Forelimb muscle (tissue), 1 donor: Measurements from ENCODE around the gene PTPRR. TPM values are rescaled to one million over a fixed set of nuclear protein-coding genes. Genes with fewer than 3 reads are reported as not detected.
A peak's percentile ranks its signal among the peaks of the same experiment; 100 is the strongest.

ENCODE experiments used
- DNase-seq: peaks from one replicate; pipeline ENCODE4 v3.0.0-alpha.2; 2013; ENCODE audit warnings: low read depth
- polyA plus RNA-seq: library from polyadenylated mRNA; unstranded; fragments of 120-200 nt; gene quantifications from one replicate; pipeline ENCODE4 v1.2.1, GENCODE V29; 2013; ENCODE audit not compliant: insufficient read length

The PTPRR gene
- polyA plus RNA-seq, 1 donor, result 0.67 TPM

- no peak for DNase-seq
Measured at GRCh38 chr12:70910666-70911065, 9.9 kb downstream of the PTPRR start.

GRCh38 chr12:70908978-70909377, 11.6 kb downstream of the PTPRR start:
- DNase-seq, result no peak

GRCh38 chr12:70907412-70907811, 13.1 kb downstream of the PTPRR start:
- no peak for DNase-seq

GRCh38 chr12:70895956-70896355, 24.6 kb downstream of the PTPRR start:
- no peak for DNase-seq

- no peak for DNase-seq
Measured at GRCh38 chr12:70892593-70892992, 27.9 kb downstream of the PTPRR start.

- no peak for DNase-seq
Measured at GRCh38 chr12:70890895-70891832, 29.4 kb downstream of the PTPRR start.

GRCh38 chr12:70885956-70886355, 34.6 kb downstream of the PTPRR start:
- peak; percentile 47 for DNase-seq

- no peak for DNase-seq
Measured at GRCh38 chr12:70883855-70884254, 36.7 kb downstream of the PTPRR start.

- DNase-seq, result no peak
Measured at GRCh38 chr12:70880744-70881143, 39.8 kb downstream of the PTPRR start.

GRCh38 chr12:70876952-70877351, 43.6 kb downstream of the PTPRR start:
- DNase-seq, result no peak

GRCh38 chr12:70875628-70876027, 44.9 kb downstream of the PTPRR start:
- DNase-seq, result no peak

GRCh38 chr12:70854881-70855568, 65.5 kb downstream of the PTPRR start:
- no peak for DNase-seq

GRCh38 chr12:70854138-70854537, 66.4 kb downstream of the PTPRR start:
- DNase-seq, result no peak

GRCh38 chr12:70853326-70853725, 67.2 kb downstream of the PTPRR start:
- DNase-seq, result peak; percentile 25

- DNase-seq, result no peak
Measured at GRCh38 chr12:70852416-70853150, 68.0 kb downstream of the PTPRR start.

- no peak for DNase-seq
Measured at GRCh38 chr12:70849265-70849960, 71.1 kb downstream of the PTPRR start.

GRCh38 chr12:70847871-70848270, 72.7 kb downstream of the PTPRR start:
- no peak for DNase-seq

GRCh38 chr12:70845268-70845667, 75.3 kb downstream of the PTPRR start:
- DNase-seq, result no peak

GRCh38 chr12:70843363-70843762, 77.2 kb downstream of the PTPRR start:
- no peak for DNase-seq

GRCh38 chr12:70842942-70843341, 77.6 kb downstream of the PTPRR start:
- DNase-seq, result no peak

GRCh38 chr12:70842136-70842535, 78.4 kb downstream of the PTPRR start:
- no peak for DNase-seq
